HG03135 (cell line): Measurements from ENCODE around the gene TUBGCP2.
"Not testable (repeated sequence)": the region's sequence is repeated elsewhere in the genome, so short reads cannot be mapped to it uniquely, and the experiment has no call there.

Experiments used
- ATAC-seq: cut with Tn5 transposase; IDR thresholded peaks from one replicate; pipeline ENCODE4 v1.9.1; 2021; ENCODE audit warnings: mild to moderate bottlenecking, moderate library complexity; ENCODE audit not compliant: unreplicated experiment

The TUBGCP2 gene

DNA sequence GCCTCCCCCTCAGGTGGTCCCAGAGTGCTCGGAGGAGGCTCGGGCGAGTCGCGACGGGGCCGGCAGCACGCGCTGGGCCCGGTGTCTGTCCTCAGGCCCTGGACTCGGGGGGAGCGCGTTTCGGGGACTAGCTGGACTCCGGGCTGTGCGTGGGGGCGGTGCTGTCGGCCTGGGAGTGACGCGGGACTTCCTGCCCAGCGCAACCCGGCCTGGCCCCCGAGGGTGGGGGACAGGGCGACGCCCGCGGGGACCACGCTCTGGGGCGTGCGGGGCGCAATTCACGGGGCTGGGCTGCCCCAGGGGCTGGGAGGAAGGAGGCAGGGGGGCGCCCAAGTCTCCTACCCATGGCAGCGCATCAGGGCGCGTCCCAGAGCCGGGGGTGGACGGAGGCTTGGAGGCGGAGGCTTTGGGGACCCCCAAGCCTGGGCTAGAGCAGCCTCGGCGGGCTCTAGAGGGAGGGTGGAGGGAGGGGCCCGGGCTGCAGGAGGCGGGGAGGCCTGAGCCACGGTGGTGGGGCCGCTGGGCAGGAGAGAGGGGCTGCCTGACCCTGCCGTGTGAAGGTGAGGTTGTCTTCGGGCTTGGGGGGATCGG lies 73.3 kb downstream of the TUBGCP2 start:
- no peak for ATAC-seq

DNA sequence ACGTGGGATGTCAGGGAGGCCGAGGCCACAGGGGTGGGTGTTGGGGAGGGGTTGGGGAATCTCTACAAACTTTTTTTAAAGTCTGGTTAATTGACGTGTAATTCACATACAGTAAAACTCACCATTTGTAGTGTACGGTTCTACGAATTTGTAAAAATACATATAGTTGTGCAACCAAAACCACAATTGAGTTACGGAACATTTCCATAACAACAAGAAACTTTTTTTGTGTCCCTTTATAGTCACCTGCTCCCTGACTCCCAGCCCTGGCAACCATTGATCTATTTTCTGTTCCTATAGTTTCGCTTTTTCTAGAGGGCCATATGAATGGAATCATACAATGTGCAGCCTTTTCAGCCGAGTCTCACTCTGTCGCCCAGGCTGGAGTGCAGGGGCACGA lies 73.9 kb downstream of the TUBGCP2 start:
- ATAC-seq = not testable (repeated sequence)

DNA sequence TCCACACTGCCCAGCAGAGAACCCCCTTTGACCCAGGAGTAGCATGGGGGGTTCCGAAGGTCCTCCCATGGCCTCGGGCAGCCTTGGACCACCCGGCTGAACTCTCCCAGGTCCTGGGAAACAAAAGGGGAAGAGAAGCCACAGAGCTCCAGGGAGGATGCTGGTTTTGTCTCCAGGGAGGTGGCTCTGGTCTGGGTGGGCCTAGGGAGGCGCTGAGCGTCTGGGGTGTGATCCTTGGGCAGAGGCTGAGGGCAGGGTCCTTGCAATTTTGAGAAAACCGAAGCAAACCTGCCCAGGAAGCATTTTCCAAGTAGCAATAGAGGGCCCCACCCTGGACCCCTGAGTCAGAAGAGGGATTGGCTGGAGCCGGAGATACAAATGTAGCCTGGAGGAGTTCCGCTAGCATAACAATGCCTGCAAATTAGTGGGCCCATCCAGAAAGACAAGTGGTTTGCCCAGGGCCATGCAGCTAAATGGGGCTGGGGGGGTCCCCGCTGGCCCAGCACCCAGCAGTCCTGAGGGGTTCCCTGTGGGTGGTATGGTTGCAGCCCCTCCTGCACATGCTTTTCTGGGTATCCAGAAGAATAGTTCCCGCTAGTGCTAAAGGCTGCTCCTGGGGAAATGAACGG lies 76.6 kb downstream of the TUBGCP2 start:
- ATAC-seq = no peak

DNA sequence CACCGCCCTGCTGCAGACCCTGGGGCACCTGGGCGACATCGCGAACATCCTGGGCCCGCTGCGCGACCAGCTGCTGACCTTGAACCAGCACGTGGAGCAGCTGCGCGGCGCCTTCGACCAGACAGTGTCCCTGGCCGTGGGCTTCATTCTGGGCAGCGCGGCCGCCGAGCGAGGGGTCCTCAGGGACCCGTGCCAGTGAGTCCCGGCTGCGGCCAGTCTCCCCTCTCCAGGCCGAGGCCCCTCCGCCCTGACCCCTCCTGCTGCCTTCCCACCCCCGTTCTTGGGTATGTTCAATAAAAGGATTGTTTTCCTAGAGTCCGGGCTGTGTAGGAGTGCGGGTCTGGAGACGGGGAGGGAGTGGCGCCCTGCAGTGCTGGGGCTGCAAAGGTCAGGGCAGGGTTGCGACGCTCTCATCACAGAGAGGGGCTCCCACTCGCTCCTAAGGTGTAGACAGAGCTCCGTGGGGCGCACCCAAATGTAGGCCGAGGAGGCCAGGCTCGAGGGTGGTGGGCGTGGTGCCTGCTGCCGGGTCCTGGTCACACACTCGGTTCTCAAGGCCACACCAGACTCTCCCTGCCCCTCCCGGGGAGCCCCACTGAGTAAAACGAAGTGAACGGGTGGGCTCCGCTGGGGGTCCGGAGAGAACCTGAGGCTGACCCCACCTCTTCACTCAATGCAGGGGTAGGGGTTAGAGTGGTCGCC lies 77.3 kb downstream of the TUBGCP2 start:
- no peak for ATAC-seq

DNA sequence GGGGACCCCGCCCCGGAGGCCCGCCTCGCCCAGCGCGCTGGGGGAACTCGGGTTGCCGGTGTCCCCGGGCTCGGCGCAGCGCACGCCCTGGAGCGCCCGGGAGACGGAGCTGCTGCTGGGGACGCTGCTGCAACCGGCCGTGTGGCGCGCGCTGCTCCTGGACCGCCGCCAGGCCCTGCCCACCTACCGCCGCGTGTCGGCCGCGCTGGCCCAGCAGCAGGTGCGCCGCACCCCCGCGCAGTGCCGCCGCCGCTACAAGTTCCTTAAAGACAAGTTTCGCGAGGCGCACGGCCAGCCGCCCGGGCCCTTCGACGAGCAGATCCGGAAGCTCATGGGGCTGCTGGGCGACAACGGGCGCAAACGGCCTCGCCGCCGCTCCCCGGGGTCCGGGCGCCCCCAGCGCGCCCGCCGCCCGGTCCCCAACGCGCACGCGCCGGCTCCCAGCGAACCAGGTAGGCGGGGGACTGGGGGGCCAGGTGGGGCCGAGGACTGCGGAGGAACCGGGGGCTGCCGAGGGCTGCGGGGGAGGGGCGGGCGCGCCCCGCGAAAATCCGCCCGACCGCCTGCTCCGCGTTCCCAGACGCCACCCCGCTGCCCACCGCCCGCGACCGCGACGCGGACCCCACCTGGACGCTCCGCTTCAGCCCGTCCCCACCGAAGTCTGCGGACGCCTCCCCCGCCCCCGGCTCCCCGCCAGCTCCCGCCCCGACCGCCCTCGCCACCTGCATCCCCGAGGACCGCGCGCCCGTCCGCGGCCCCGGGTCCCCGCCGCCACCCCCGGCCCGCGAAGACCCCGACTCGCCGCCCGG lies 78.1 kb downstream of the TUBGCP2 start:
- ATAC-seq = no peak

DNA sequence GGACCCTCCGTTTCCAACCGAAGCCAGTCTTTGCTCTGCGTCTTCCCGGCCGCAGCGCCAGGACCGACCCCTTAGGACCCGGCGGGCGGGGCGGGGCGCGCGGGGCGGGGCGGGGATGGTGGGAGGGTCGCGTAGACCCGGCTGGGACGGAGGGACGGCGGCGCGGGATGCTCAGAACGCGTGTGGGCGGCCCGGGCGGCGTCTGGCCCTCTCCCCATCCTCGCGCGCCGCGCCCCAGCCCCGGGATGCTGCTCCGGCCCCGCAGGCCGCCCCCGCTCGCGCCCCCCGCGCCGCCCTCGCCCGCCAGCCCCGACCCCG lies 78.7 kb downstream of the TUBGCP2 start, which contains the start of gene UTF1:
Gene UTF1, plus strand, starts transcription at position 174 of the 318 bp plus-strand sequence. Its CDS starts 72 bp downstream, at position 246.
- no peak for ATAC-seq

DNA sequence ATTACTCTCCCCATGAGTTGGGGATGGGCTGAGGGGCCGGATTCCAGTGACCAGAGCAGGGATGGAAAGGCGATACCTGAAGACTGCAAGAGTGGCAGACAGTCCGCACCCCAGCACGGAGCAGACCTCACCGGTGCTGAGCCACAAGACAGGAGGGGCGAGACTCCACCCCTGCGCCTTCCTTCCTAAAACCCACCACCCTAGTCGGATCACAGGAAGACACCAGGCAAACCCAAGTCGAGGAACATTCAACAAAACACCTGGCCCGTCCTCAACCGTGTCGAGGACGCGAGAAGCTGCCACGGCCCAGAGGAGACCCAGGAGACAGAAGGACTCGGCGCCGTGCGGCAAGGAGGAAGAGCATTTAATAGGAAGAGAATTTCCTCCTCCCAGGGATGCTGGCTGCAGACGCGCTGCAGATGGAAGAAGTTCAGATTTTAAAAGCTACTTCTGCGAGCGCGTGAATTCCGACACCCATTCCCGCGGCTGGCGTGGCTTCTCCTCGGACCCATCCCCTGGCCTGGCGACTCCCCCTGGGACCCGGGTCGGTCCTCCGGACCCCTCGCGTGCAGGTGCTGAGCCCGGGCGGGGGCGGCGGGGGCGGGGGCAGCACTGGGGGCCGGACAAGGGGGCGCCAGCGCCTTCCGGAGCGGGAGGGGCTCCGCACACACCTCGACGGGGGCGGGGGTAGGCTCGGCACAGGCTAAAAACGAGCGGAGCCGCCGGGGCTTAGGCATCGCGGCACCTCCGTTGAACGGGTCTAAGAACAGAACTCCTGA lies 79.2 kb downstream of the TUBGCP2 start:
- no peak for ATAC-seq
